HG03159 (cell line): ENCODE results near the gene PPP1R12B.
"Not testable (repeated sequence)": the region's sequence is repeated elsewhere in the genome, so short reads cannot be mapped to it uniquely, and the experiment has no call there.

Experiments used
- ATAC-seq: cut with Tn5 transposase; IDR thresholded peaks from one replicate; pipeline ENCODE4 v1.9.1; 2021; ENCODE audit warnings: mild to moderate bottlenecking, moderate library complexity; ENCODE audit not compliant: unreplicated experiment

PPP1R12B gene

GRCh38 chr1:202480640-202481039 lies 132.1 kb downstream of the PPP1R12B start:
- not testable (repeated sequence) for ATAC-seq

GRCh38 chr1:202483362-202483761 lies 134.9 kb downstream of the PPP1R12B start:
- not testable (repeated sequence) for ATAC-seq

- ATAC-seq = not testable (repeated sequence)
Observed at GRCh38 chr1:202484032-202484431, 135.5 kb downstream of the PPP1R12B start.

- ATAC-seq = not testable (repeated sequence)
Observed at GRCh38 chr1:202484820-202485219, 136.3 kb downstream of the PPP1R12B start.

- peak; percentile 70 for ATAC-seq
Observed at GRCh38 chr1:202488178-202488649, 139.7 kb downstream of the PPP1R12B start.

- not testable (repeated sequence) for ATAC-seq
Observed at GRCh38 chr1:202489101-202489500, 140.6 kb downstream of the PPP1R12B start.

- not testable (repeated sequence) for ATAC-seq
Observed at GRCh38 chr1:202493112-202493511, 144.6 kb downstream of the PPP1R12B start.

- no peak for ATAC-seq
Observed at GRCh38 chr1:202498542-202498941, 150.0 kb downstream of the PPP1R12B start.

GRCh38 chr1:202499997-202500396 lies 151.5 kb downstream of the PPP1R12B start:
- not testable (repeated sequence) for ATAC-seq

- ATAC-seq = no peak
Observed at GRCh38 chr1:202501281-202501680, 152.8 kb downstream of the PPP1R12B start.

GRCh38 chr1:202505356-202505755 lies 156.9 kb downstream of the PPP1R12B start:
- ATAC-seq = no peak

- ATAC-seq = not testable (repeated sequence)
Observed at GRCh38 chr1:202505880-202506575, 157.5 kb downstream of the PPP1R12B start.

GRCh38 chr1:202508863-202509262 lies 160.4 kb downstream of the PPP1R12B start:
- ATAC-seq = not testable (repeated sequence)

- ATAC-seq = peak; percentile 56
Observed at GRCh38 chr1:202513875-202514274, 165.4 kb downstream of the PPP1R12B start.

- ATAC-seq = no peak
Observed at GRCh38 chr1:202516434-202516877, 168.0 kb downstream of the PPP1R12B start.

GRCh38 chr1:202517146-202517545 lies 168.6 kb downstream of the PPP1R12B start:
- not testable (repeated sequence) for ATAC-seq

- ATAC-seq = not testable (repeated sequence)
Observed at GRCh38 chr1:202518180-202518579, 169.7 kb downstream of the PPP1R12B start.

GRCh38 chr1:202518905-202519304 lies 170.4 kb downstream of the PPP1R12B start:
- ATAC-seq = not testable (repeated sequence)

GRCh38 chr1:202520129-202520856 lies 171.8 kb downstream of the PPP1R12B start:
- ATAC-seq = not testable (repeated sequence)

GRCh38 chr1:202520857-202521216 lies 172.3 kb downstream of the PPP1R12B start:
- ATAC-seq = not testable (repeated sequence)

GRCh38 chr1:202521484-202521883 lies 173.0 kb downstream of the PPP1R12B start:
- ATAC-seq = not testable (repeated sequence)

- ATAC-seq = no peak
Observed at GRCh38 chr1:202521886-202522285, 173.4 kb downstream of the PPP1R12B start.
